Right atrium auricular region (tissue), 2 donors: ENCODE measurements around the gene ANKRD16. TPM values are rescaled to one million over a fixed set of nuclear protein-coding genes. Genes with fewer than 3 reads are reported as not detected.

ENCODE experiments used
- DNase-seq: peaks from one replicate; pipeline ENCODE4 v3.0.0-alpha.2; 2019; ENCODE audit warnings: low spot score
- H3K27ac ChIP-seq, 2 donors: fragments of 200-600 bp; sonication (generic); 1 replicate in 1 of 2; 2 replicates in 1 of 2; pipeline ENCODE4 v1.5.1; 2016 to 2019
- H3K27me3 ChIP-seq, 2 donors: fragments of 200-600 bp; sonication (generic); one replicate each; pipeline versions ENCODE4 v1.5.1 to v1.6.0; 2017 to 2019
- H3K36me3 ChIP-seq: fragments of 200-600 bp; sonication (generic); one replicate; pipeline ENCODE4 v1.5.1; 2016
- H3K4me1 ChIP-seq, 2 donors: fragments of 200-600 bp; sonication (generic); one replicate each; pipeline versions ENCODE4 v1.5.1 to v1.6.0; 2017 to 2019
- H3K4me3 ChIP-seq, 2 donors: fragments of 200-600 bp; sonication (generic); 1 replicate in 1 of 2; 2 replicates in 1 of 2; pipeline ENCODE4 v1.5.1; 2017 to 2019; ENCODE audit warnings: mild to moderate bottlenecking in 1 of 2, moderate library complexity in 1 of 2
- H3K9me3 ChIP-seq, 2 donors: fragments of 200-600 bp; sonication (generic); one replicate each; pipeline ENCODE4 v1.5.1; 2019
- CTCF ChIP-seq, 2 donors: fragments of 200-600 bp; sonication (generic); IDR thresholded peaks; one replicate each; pipeline ENCODE4 v1.5.1; 2019; ENCODE audit warnings: antibody characterized with exemption in 2 of 2
- total RNA-seq, 2 donors: library from RNA; depleted of rRNA; stranded (reverse); fragments of >200 nt; gene quantifications; one replicate each; pipeline ENCODE4 v1.1.0, GENCODE V29; 2016

The ANKRD16 gene
- total RNA-seq, 2 donors from 2014 or later, result 1.9 to 3.5 TPM

GRCh38 chr10:5893321-5893720 is 3.6 kb upstream of the ANKRD16 start:
- Histone ChIP-seq H3K4me1 (peaks cover 0 to 74% of the 10 kb centered on the region in 2 donors), H3K9me3 (peaks cover 0 to 5% of the 10 kb centered on the region in 2 donors), H3K27ac (peak overlapping the region; percentile 57 to 87), H3K36me3 (peaks cover 5% of the 10 kb centered on the region), H3K27me3 (no peaks in the 10 kb centered on the region), H3K4me3 (no peak overlapping the region)
- no peak for DNase-seq
- TF ChIP-seq CTCF (IDR thresholded peaks at IDR 0.05), result no peak

GRCh38 chr10:5892007-5892406 is 2.3 kb upstream of the ANKRD16 start:
- Histone ChIP-seq H3K4me1 (peaks cover 0 to 69% of the 10 kb centered on the region in 2 donors), H3K9me3 (no peaks in the 10 kb centered on the region), H3K4me3 (no peak overlapping the region), H3K36me3 (peaks cover 5% of the 10 kb centered on the region), H3K27ac (peak overlapping the region; percentile 57 to 87), H3K27me3 (no peaks in the 10 kb centered on the region)
- TF ChIP-seq CTCF (IDR thresholded peaks at IDR 0.05), result no peak
- DNase-seq, result no peak

- H3K9me3 ChIP-seq, result no peaks in the 10 kb centered on the region
- TF ChIP-seq CTCF (IDR thresholded peaks at IDR 0.05), result no peak
- peaks cover 0 to 61% of the 10 kb centered on the region in 2 donors for H3K4me1 ChIP-seq
- DNase-seq, result no peak
- H3K36me3 ChIP-seq, result peaks cover 8% of the 10 kb centered on the region
- H3K4me3 ChIP-seq, result peak overlapping the region; percentile 59 to 86
- H3K27me3 ChIP-seq, result no peaks in the 10 kb centered on the region
- peak overlapping the region; percentile 86 to 87 for H3K27ac ChIP-seq
Observed at GRCh38 chr10:5891009-5891408, 1.3 kb upstream of the ANKRD16 start.

- Histone ChIP-seq H3K4me3 (peak overlapping the region; percentile 59 to 86), H3K4me1 (peaks cover 0 to 56% of the 10 kb centered on the region in 2 donors), H3K27me3 (no peaks in the 10 kb centered on the region), H3K36me3 (peaks cover 13% of the 10 kb centered on the region), H3K9me3 (no peaks in the 10 kb centered on the region), H3K27ac (peak overlapping the region; percentile 86 to 87)
- no peak for DNase-seq
- no peak for TF ChIP-seq CTCF (IDR thresholded peaks at IDR 0.05)
Observed at GRCh38 chr10:5890452-5890915, 791 bp upstream of the ANKRD16 start.

- peak overlapping the region; percentile 86 to 88 for H3K27ac ChIP-seq
- H3K27me3 ChIP-seq, result no peaks in the 10 kb centered on the region
- no peak for TF ChIP-seq CTCF (IDR thresholded peaks at IDR 0.05)
- peak overlapping the region; percentile 83 to 86 for H3K4me3 ChIP-seq
- no peak for DNase-seq
- peaks cover 0 to 48% of the 10 kb centered on the region in 2 donors for H3K4me1 ChIP-seq
- no peaks in the 10 kb centered on the region for H3K9me3 ChIP-seq
- peaks cover 16% of the 10 kb centered on the region for H3K36me3 ChIP-seq
Observed at GRCh38 chr10:5888843-5889623, 660 bp downstream of the ANKRD16 start.
